Neuronal stem cell (in vitro differentiated cells): ENCODE data around the gene FAM163B.

ENCODE experiments used
- DNase-seq: peaks from one replicate; pipeline ENCODE4 v3.0.0-alpha.2; 2013; ENCODE audit warnings: low spot score
- H2AFZ ChIP-seq: one replicate; pipeline ENCODE4 v1.6.1; 2013; ENCODE audit warnings: mild to moderate bottlenecking, low read length, inconsistent platforms
- H2AK5ac ChIP-seq: 2 replicates; pipeline ENCODE4 v1.6.1; 2013; ENCODE audit warnings: low read depth, mild to moderate bottlenecking, inconsistent platforms, low read length, moderate library complexity, mixed read lengths
- H2BK120ac ChIP-seq: 2 replicates; pipeline ENCODE4 v1.6.1; 2013; ENCODE audit warnings: low read depth, mild to moderate bottlenecking, inconsistent platforms, low read length, moderate library complexity, mixed read lengths
- H2BK12ac ChIP-seq: one replicate; pipeline ENCODE4 v1.6.1; 2013; ENCODE audit warnings: low read length, inconsistent platforms
- H2BK15ac ChIP-seq: 2 replicates; pipeline ENCODE4 v1.6.1; 2013; ENCODE audit warnings: mild to moderate bottlenecking, low read length, inconsistent platforms, mixed read lengths
- H2BK5ac ChIP-seq: one replicate; pipeline ENCODE4 v1.6.1; 2013; ENCODE audit warnings: inconsistent platforms, mild to moderate bottlenecking, low read length, moderate library complexity
- H3K14ac ChIP-seq: one replicate; pipeline ENCODE4 v1.6.1; 2013; ENCODE audit warnings: low read length, inconsistent platforms
- H3K18ac ChIP-seq: 2 replicates; pipeline ENCODE4 v1.6.1; 2013; ENCODE audit warnings: low read length, inconsistent platforms
- H3K23ac ChIP-seq: 2 replicates; pipeline ENCODE4 v1.6.1; 2013; ENCODE audit warnings: low read depth, mild to moderate bottlenecking, mixed read lengths, low read length, inconsistent platforms; ENCODE audit not compliant: poor library complexity
- H3K27ac ChIP-seq: replicated peaks from 3 replicates; pipeline ENCODE4 v1.5.1; 2013; ENCODE audit warnings: low read length, inconsistent platforms
- H3K27me3 ChIP-seq, 3 experiments: 2 replicates each; pipeline ENCODE4 v1.6.1; 2013; ENCODE audit warnings: low read length in 3 of 3, mild to moderate bottlenecking in 2 of 3, inconsistent platforms in 1 of 3, low read depth in 1 of 3, mixed read lengths in 1 of 3, moderate library complexity in 1 of 3; ENCODE audit not compliant: control insufficient read depth in 3 of 3, insufficient read depth in 3 of 3
- H3K36me3 ChIP-seq, 2 donors: replicated peaks in 1 of 2; 2 replicates each; pipeline ENCODE4 v1.6.1; 2013; ENCODE audit warnings: low read length in 2 of 2; ENCODE audit not compliant: control insufficient read depth in 2 of 2, insufficient read depth in 2 of 2
- H3K4ac ChIP-seq: 2 replicates; pipeline ENCODE4 v1.6.1; 2013; ENCODE audit warnings: inconsistent platforms, mild to moderate bottlenecking, low read length, moderate library complexity
- H3K4me1 ChIP-seq, 2 donors: 1 replicate in 1 of 2; 2 replicates in 1 of 2; pipeline ENCODE4 v1.6.1; 2013; ENCODE audit warnings: low read length in 2 of 2, low read depth in 1 of 2; ENCODE audit not compliant: control insufficient read depth in 2 of 2, insufficient read depth in 1 of 2
- H3K4me2 ChIP-seq: one replicate; pipeline ENCODE4 v1.6.1; 2013; ENCODE audit warnings: mild to moderate bottlenecking, low read length, inconsistent platforms; ENCODE audit not compliant: insufficient read depth, poor library complexity, severe bottlenecking
- H3K4me3 ChIP-seq, 2 donors: 2 replicates each; pipeline ENCODE4 v1.5.1; 2013; ENCODE audit warnings: low read length in 2 of 2, mild to moderate bottlenecking in 2 of 2, inconsistent platforms in 1 of 2, moderate library complexity in 1 of 2
- H3K79me1 ChIP-seq: one replicate; pipeline ENCODE4 v1.6.1; 2013; ENCODE audit warnings: low read depth, mild to moderate bottlenecking, inconsistent platforms, low read length, moderate library complexity
- H3K9ac ChIP-seq: one replicate; pipeline ENCODE4 v1.6.1; 2013; ENCODE audit warnings: mild to moderate bottlenecking, low read depth, low read length, inconsistent platforms; ENCODE audit not compliant: poor library complexity
- H3K9me3 ChIP-seq, 2 donors: replicated peaks in 1 of 2; 2 replicates each; pipeline versions ENCODE3 to v1.6.1; 2013; ENCODE audit warnings: low read length in 2 of 2, mild to moderate bottlenecking in 2 of 2, inconsistent platforms in 1 of 2, low read depth in 1 of 2, mixed read lengths in 1 of 2, moderate library complexity in 1 of 2; ENCODE audit not compliant: control insufficient read depth in 2 of 2, insufficient read depth in 1 of 2
- H4K8ac ChIP-seq: one replicate; pipeline ENCODE4 v1.6.1; 2013; ENCODE audit warnings: low read depth, mild to moderate bottlenecking, inconsistent platforms, low read length, moderate library complexity
- H4K91ac ChIP-seq: one replicate; pipeline ENCODE4 v1.6.1; 2013; ENCODE audit warnings: low read length, low read depth, mild to moderate bottlenecking, inconsistent platforms; ENCODE audit not compliant: poor library complexity
- WGBS, 2 donors: extraction: QIAGEN DNeasy Blood & Tissue Kit; methylation state at CpG; one replicate each; pipeline ENCODE4 v1.1.7; 2013; ENCODE audit warnings: missing lambda C conversion rate in 2 of 2, mixed read lengths in 1 of 2; ENCODE audit not compliant: insufficient read length in 2 of 2, insufficient replicate concordance in 1 of 2; ENCODE audit errors: extremely low coverage in 2 of 2; 5-methylcytosine and 5-hydroxymethylcytosine counted together

The FAM163B gene

DNA sequence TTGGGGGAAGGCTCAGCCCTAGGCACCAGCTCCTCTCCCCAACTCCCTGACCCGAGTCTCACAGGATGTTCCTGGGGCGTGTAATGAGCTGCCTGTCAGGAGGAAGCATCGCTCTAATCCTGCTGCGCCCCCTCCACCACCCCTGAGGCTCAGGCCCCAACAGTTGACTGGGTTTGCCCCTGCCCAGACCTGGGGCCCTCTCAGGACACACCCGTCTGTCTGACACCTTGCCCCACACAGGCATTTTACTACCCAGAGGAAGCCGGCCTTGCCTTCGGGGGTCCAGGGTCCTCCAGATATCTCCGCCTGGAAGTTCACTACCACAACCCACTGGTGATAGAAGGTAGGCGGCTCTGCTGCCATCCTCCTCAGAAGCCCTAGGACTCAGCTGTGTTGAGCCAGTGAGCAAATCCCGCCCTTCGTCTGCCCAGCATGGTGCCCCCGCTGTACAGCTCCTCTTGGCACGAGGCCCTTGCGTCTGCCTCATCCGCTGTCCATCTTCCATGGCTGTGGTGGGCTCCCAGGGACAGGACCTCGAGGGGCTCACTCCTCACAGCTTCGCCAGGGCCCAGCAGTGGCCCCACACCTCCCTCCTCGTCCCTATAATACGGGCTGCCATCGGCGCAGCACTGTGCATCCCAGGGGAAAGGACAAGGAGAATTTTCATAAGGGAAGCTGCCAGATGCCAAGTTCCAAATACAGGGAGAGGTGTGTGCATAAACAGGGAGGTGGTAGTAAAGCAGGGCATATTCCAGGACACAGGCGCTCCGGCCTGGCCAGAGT lies 35.0 kb upstream of the FAM163B start:
- H3K23ac ChIP-seq, result no peak overlapping the region
- H3K14ac ChIP-seq, result no peak overlapping the region
- H3K4ac ChIP-seq, result no peak overlapping the region
- no peak overlapping the region for H3K4me3 ChIP-seq
- H3K27ac ChIP-seq, result no peak overlapping the region
- peaks cover 0 to 12% of the 10 kb centered on the region in 2 donors for H3K4me1 ChIP-seq
- no peak overlapping the region for H4K91ac ChIP-seq
- no peaks in the 10 kb centered on the region for H3K79me1 ChIP-seq
- no peak overlapping the region for H2AFZ ChIP-seq
- peaks cover 0 to 32% (median 0%) of the 10 kb centered on the region in 3 experiments for H3K27me3 ChIP-seq
- peak overlapping the region; percentile 61 for H2AK5ac ChIP-seq
- H3K9ac ChIP-seq, result no peak overlapping the region
- H3K36me3 ChIP-seq, result no peaks in the 10 kb centered on the region
- H3K9me3 ChIP-seq, result no peaks in the 10 kb centered on the region
- peak overlapping the region; percentile 27 for H3K18ac ChIP-seq
- DNase-seq, result no peak
- H2BK120ac ChIP-seq, result no peak overlapping the region
- peak overlapping the region; percentile 54 for H2BK5ac ChIP-seq
- no peak overlapping the region for H4K8ac ChIP-seq
- no CpG with 5 or more reads among the region's 23 CpGs for whole genome bisulfite sequencing, 2 donors
- peak overlapping the region; percentile 85 for H2BK12ac ChIP-seq
- peak overlapping the region; percentile 60 for H2BK15ac ChIP-seq
- H3K4me2 ChIP-seq, result no peak overlapping the region

DNA sequence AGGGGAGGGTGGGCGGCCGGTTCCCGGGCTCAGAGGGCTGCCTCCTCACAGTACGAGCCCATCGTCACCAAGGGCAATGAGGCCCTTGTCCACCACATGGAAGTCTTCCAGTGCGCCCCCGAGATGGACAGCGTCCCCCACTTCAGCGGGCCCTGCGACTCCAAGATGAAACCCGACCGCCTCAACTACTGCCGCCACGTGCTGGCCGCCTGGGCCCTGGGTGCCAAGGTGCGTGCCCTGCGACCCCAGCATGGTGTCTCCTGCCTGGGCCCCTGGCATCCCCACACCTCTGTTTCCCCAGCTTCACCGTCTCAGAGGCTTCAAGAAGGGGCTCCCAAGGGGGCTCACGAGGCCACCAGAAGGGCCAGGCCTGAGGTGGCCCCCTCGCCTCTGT lies 34.2 kb upstream of the FAM163B start:
- Histone ChIP-seq H3K14ac (no peak overlapping the region), H3K79me1 (no peaks in the 10 kb centered on the region), H2AK5ac (no peak overlapping the region), H3K4ac (no peak overlapping the region), H4K91ac (no peak overlapping the region), H3K9me3 (no peaks in the 10 kb centered on the region), H3K9ac (no peak overlapping the region), H3K4me3 (no peak overlapping the region), H2AFZ (no peak overlapping the region), H3K4me1 (peaks cover 1 to 13% of the 10 kb centered on the region in 2 donors), H3K36me3 (no peaks in the 10 kb centered on the region), H4K8ac (no peak overlapping the region), H2BK120ac (no peak overlapping the region), H3K27me3 (peaks cover 0 to 32% (median 0%) of the 10 kb centered on the region in 3 experiments), H2BK15ac (no peak overlapping the region), H3K4me2 (no peak overlapping the region), H2BK5ac (no peak overlapping the region), H3K27ac (no peak overlapping the region), H2BK12ac (no peak overlapping the region), H3K23ac (no peak overlapping the region), H3K18ac (no peak overlapping the region)
- no peak for DNase-seq
- WGBS, 2 donors, result no CpG with 5 or more reads among the region's 20 CpGs

DNA sequence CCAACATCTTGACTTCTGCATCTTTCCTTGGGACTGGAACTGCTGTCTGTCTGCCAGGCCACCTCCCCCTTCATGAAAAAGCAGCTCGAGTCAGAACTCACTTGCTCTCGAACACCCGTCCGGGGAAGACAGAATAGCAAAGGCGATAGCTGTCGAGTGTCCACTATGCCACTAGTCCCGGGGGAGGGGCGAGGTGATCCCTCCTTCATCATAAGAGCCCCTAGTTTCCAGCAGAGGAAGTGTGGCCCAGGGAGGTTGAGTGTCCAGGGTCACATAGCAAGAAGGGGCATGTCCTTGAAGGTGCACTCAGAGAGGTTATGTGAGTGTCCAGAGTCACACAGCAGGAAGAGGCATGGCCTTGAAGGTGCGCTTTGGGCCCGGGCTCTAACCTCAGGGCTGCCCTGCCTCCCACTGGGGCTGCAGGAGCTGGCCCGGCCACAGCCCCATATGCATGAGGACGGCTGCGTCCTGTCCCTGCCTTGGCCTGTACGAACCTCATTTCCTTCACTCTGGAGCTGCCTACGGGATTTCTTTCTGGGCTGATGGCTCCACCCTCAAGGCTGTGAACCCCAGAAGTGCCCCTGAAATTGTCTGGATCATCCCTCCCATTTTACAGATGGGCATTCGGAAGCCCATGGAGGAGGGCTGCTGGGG lies 33.6 kb upstream of the FAM163B start:
- H2BK12ac ChIP-seq, result no peak overlapping the region
- no CpG with 5 or more reads among the region's 16 CpGs for WGBS, 2 donors
- no peak overlapping the region for H3K14ac ChIP-seq
- no peak overlapping the region for H2AK5ac ChIP-seq
- H4K8ac ChIP-seq, result no peak overlapping the region
- H3K9ac ChIP-seq, result no peak overlapping the region
- H2BK120ac ChIP-seq, result no peak overlapping the region
- no peak overlapping the region for H2BK5ac ChIP-seq
- H3K4me2 ChIP-seq, result no peak overlapping the region
- no peak overlapping the region for H3K4me3 ChIP-seq
- no peak overlapping the region for H3K27ac ChIP-seq
- no peaks in the 10 kb centered on the region for H3K79me1 ChIP-seq
- no peaks in the 10 kb centered on the region for H3K9me3 ChIP-seq
- H3K27me3 ChIP-seq, result peaks cover 0 to 34% (median 0%) of the 10 kb centered on the region in 3 experiments
- DNase-seq, result no peak
- no peak overlapping the region for H4K91ac ChIP-seq
- H3K36me3 ChIP-seq, result no peaks in the 10 kb centered on the region
- no peak overlapping the region for H2AFZ ChIP-seq
- no peak overlapping the region for H3K4ac ChIP-seq
- H2BK15ac ChIP-seq, result no peak overlapping the region
- H3K23ac ChIP-seq, result no peak overlapping the region
- peaks cover 4 to 14% of the 10 kb centered on the region in 2 donors for H3K4me1 ChIP-seq
- H3K18ac ChIP-seq, result no peak overlapping the region

DNA sequence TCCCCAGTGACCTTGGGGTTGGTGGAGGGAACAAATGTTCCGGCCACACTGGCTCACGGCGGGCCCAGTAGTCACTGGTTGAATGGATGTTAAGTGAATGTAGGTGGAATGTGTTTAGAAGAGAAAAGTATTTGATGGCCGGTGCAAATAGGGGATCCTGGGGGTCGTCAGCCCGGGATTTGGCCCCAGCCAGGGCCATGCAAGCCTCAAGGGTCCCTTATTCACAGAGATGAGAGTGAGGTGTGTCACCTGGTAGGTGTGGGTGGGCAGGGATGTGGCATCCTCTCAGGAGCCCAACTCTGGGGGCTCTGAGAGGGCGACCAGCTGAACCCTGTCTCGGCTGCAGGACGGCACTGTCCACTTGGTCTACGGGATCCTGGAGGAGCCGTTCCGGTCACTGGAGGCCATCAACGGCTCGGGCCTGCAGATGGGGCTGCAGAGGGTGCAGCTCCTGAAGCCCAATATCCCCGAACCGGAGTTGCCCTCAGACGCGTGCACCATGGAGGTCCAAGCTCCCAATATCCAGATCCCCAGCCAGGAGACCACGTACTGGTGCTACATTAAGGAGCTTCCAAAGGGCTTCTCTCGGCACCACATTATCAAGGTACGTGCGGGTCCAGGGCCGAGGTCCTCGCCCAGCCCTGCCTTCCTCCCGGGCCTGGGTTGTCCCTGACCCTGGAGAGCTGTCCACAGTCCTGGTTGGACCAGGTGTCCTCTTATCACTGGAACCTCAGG lies 32.8 kb upstream of the FAM163B start:
- Histone ChIP-seq H3K23ac (no peak overlapping the region), H3K4me2 (no peak overlapping the region), H3K9me3 (no peaks in the 10 kb centered on the region), H3K14ac (no peak overlapping the region), H2AFZ (no peak overlapping the region), H3K18ac (peak overlapping the region; percentile 20), H4K8ac (no peak overlapping the region), H3K9ac (no peak overlapping the region), H2AK5ac (no peak overlapping the region), H2BK15ac (no peak overlapping the region), H2BK5ac (no peak overlapping the region), H4K91ac (no peak overlapping the region), H3K4ac (no peak overlapping the region), H3K79me1 (no peaks in the 10 kb centered on the region), H3K4me3 (no peak overlapping the region), H2BK120ac (no peak overlapping the region), H3K27me3 (peaks cover 0 to 35% (median 0%) of the 10 kb centered on the region in 3 experiments), H3K27ac (no peak overlapping the region), H3K4me1 (peaks cover 9 to 12% of the 10 kb centered on the region in 2 donors), H2BK12ac (no peak overlapping the region), H3K36me3 (no peaks in the 10 kb centered on the region)
- WGBS, 2 donors, result 100% methylated on average over 1 of the region's 25 CpGs; no CpG with 5 or more reads in 1 of the 2 donors
- no peak for DNase-seq
